Stimulated activated CD8-positive, alpha-beta memory T cell treated with anti-CD3 and anti-CD28 coated beads, Interleukin-15, amount 100 ng/mL, for 48 hours (primary cell): Measurements from ENCODE around the gene NUP98.
"Not testable (repeated sequence)": the region's sequence is repeated elsewhere in the genome, so short reads cannot be mapped to it uniquely, and the experiment has no call there.

Source experiments
- DNase-seq, 2 donors: peaks; one replicate each; pipeline ENCODE4 v3.0.0-alpha.2; 2020; ENCODE audit warnings: low read depth in 2 of 2

NUP98 gene

GRCh38 chr11:3826721-3827120 lies 29.4 kb upstream of the NUP98 start:
- no peak for DNase-seq

DNA sequence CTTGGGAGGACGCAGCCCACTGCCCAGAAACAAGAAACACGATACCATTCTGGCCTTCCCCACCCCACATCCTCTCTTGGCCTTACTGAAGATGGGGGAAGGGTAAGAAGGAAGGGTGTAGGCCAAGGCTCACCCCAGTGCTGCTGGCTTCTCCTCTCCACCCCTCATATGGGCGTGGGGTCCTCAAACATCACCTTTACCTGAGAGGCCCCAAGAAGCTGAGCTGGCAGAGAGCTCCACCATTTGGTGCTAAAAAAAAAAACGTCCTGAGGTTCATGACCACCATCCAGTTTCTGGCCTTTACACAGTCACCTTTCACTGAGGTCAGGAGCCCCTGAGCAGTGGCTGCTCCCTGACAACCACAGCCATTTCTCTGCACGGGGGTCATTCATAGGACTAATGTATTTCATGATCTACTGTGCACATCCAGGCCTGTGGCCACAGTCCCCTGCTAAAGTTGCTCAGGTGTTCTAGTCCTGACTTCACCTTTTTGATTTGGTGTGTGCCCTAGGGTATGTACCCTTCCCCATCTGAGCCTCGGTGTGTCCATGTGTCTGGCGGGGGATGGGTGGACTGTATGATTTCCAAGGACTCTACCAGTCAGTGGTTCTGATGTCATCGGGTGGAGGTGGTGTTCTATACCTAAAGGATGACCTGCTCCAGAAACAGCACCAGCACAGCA lies 28.3 kb upstream of the NUP98 start:
- DNase-seq: no peak

GRCh38 chr11:3824714-3825472 lies 27.5 kb upstream of the NUP98 start:
- peak; percentile 66 to 71 for DNase-seq

GRCh38 chr11:3823762-3824506 lies 26.6 kb upstream of the NUP98 start:
- no peak for DNase-seq

- DNase-seq: no peak
Observed at GRCh38 chr11:3823303-3823702, 25.9 kb upstream of the NUP98 start.

- no peak for DNase-seq
Observed at GRCh38 chr11:3822312-3822711, 25.0 kb upstream of the NUP98 start.

DNA sequence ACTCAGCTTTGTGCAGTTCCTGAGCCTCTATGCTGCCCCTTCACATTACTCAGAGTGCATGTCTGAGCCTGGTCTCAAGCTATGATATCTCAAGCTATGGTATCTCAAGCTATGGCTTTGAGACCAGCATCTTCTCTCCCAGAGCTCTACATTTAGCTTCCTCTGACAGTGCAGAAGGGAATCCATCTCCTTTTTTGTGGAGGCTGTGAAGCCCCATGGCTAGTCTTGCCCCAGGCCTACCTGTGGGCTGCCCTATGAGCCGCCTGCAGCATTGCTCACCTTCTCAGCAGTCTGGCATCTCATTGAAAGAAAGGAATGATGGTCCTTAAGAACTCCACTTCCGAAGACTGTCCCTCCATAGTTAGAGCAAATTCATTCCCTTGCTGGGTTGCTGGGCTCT lies 23.6 kb upstream of the NUP98 start:
- no peak for DNase-seq

- DNase-seq: no peak
Observed at GRCh38 chr11:3817181-3817800, 19.9 kb upstream of the NUP98 start.

DNA sequence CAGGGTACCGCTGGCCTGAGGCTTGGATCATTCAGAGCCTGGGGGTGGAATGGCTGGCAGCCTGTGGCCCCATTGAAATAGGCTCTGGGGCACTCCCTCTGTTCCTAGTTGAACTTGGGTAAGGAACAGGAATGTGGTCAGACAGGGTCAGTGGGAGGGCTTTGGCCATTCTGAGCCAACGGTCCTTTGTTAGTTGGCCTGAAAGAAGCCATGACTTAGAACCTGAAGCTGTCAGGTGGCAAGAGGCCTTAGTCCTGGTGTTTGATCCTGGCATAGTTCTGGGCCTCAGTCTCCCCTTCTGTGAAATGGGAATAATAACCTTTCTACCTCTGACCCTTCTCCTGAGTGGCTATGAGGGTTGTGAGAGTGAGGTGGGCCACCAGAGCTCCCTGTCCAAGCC lies 19.3 kb upstream of the NUP98 start:
- DNase-seq: no peak

DNA sequence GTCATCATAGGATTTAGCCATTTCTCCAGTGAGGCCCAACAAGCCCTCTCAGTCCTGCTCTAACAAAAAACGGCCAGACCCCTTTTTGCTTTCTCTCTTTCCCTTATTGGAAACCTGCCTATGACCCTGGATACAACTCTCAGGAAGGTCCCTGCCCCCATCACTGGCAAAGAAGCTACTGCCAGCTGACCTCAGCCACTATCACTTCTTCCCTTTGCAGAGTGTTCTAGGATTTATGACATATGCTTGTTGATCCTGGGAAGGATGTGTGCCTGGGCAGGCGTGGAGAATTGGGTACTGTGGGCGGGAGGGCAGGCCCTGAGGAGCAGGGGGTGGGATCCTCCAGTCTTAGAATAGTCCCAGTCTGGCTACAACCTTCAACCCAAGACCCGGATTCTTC lies 18.5 kb upstream of the NUP98 start:
- no peak for DNase-seq

GRCh38 chr11:3814832-3815231 lies 17.5 kb upstream of the NUP98 start:
- DNase-seq: not testable (repeated sequence)

DNA sequence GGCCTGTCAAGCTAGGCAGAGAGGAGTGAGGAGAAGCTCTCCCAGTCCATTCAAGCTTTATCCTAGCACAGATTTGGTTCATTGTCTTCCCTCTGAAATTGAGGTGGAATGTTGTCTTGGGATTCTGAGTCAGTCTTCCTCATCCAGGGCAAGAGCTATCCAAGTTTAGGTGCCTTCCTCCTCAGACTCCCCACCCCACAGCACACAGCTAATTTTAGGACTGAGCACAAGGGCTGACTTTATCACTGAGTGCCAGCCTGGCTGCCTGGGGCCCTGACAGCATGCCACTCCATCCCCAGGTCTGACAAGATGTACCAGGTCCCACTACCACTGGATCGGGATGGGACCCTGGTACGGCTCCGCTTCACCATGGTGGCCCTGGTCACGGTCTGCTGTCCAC lies 13.6 kb upstream of the NUP98 start:
- DNase-seq: no peak

DNA sequence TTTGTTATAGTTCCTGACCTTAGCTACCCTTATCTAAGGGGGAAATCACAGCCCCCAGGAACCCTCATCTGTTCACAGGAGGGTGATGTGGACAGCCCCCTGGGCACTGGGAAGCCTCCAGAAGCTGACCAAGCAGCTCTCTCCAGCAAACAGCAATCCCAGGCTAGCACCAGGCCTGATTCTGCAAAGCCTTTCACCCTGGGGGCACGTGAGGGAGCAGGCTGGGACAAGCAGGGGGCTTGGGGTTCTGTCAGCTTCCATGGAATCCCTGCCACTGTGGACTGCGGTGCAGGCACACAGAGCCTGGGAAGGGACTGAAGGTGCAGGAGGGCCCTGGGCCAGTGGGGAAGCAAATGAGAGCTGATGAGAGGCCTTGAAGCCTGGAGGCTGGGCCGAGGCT lies 13.1 kb upstream of the NUP98 start:
- no peak for DNase-seq

DNA sequence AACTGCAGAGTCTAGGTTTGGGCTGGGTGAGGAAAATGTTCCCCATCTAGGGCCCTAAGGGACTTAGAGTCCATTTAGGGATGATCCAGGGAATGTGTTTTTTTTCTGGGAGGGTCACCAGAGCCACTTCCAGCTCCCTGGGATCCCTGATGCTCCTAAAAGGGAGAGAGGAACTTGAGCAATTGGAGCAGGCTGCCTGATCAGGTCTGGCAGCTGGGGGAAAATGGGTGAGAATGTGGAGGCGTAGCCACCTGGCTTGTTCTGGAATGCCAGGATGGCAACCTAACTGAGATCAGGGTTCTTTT lies 12.2 kb upstream of the NUP98 start:
- no peak for DNase-seq

- DNase-seq: no peak
Observed at GRCh38 chr11:3808861-3809623, 11.7 kb upstream of the NUP98 start.

GRCh38 chr11:3807909-3808860 lies 10.8 kb upstream of the NUP98 start, which contains the start of gene PGAP2:
Gene PGAP2, plus strand, starts transcription at chr11:3808560. Its CDS starts 2,700 bp downstream, at chr11:3811260.
- peak; percentile 36 to 51 for DNase-seq

- no peak for DNase-seq
Observed at GRCh38 chr11:3803726-3804495, 6.6 kb upstream of the NUP98 start.

DNA sequence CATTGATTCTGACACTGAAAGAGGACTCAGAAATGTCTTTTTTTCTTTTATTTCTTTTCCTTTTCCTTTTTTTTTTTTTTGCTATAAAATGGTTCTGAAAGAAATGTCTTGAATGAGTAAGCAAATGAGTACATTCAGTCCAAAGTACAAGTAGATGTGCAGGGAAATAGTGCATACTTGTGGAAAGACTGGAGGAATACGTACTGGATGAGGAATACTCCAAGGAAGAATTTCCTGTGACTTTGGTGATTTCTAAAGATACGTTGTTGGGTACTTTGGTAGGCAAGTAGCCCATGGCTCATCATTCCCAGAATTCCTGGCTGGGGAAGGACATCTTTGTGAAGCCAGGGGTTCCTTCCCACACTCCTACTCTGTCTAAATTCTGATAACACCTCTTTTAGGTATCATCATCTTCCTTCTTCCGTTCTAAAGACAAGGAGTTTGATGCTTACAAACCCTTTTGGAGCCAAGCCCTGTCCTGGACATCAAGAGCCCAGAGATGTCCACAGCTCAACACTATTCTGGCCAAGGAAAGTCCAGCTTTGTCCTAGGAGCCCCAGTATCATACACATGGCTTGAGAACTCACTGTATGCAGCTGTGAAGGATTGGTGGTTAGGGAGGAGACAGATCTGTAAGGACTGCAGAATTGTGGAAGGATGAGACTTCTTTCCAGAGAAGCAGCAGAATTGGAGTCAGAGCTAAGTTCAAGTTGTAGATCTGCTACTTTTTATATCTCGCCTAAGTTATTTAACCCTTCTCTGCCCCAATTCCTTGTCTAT lies 4.8 kb upstream of the NUP98 start:
- no peak for DNase-seq

GRCh38 chr11:3799873-3800272 lies 2.5 kb upstream of the NUP98 start:
- no peak for DNase-seq
